Measurements from ENCODE around the gene STXBP1. TPM values are rescaled to one million over a fixed set of nuclear protein-coding genes. Genes with fewer than 3 reads are reported as not detected.
A peak's percentile ranks its signal among the peaks of the same experiment; 100 is the strongest.

STXBP1 gene
- total RNA-seq, 1 experiment from 2014 or later = 8.0 TPM

DNA sequence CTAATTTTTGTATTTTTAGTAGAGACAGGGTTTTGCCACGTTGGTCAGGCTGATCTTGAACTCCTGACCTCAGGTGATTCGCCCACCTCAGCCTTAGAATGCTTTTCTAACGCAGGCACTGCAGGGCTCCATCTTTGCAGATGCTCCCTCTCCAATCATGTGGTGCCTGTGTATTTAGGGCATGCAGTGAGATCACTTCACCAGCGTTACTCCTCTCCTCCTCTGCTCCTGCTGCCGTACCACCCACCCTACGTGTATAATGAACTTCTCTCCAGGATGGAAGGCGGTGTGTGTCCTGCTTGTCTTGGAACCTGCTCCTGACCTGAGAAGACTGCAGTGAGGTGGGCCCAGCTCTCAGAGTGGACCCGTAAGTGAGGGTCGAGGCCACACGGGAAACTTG lies 81.1 kb downstream of the STXBP1 start:
- no peak for DNase-seq (ENCODE audit: low spot score)

DNA sequence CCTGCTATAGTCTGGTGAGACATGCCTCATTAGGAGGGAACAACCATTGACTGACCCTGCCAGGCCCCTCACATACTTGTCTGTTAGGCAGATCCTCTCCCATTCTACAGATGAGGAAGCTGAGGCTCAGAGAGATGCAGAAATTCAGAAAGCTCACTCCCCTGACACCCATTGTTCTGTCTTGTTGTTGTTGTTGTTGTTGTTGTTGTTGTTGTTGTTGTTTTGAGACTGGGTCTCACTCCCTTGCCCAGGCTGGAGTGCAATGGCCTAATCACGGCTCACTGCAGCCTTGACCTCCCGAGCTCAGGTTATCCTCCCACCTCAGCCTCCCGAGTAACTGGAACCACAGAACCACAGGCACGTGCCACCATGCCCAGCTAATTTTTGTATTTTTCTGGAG lies 81.6 kb downstream of the STXBP1 start:
- no peak for DNase-seq (ENCODE audit: low spot score)

GRCh38 chr9:127694890-127695720 lies 83.0 kb downstream of the STXBP1 start:
- no peak for DNase-seq (ENCODE audit: low spot score)

- no peak for DNase-seq (ENCODE audit: low spot score)
Observed at GRCh38 chr9:127697575-127697974, 85.5 kb downstream of the STXBP1 start.

GRCh38 chr9:127698386-127698785 lies 86.3 kb downstream of the STXBP1 start:
- no peak for DNase-seq (ENCODE audit: low spot score)

GRCh38 chr9:127698985-127699670 lies 87.1 kb downstream of the STXBP1 start:
- peak; percentile 97 for DNase-seq (ENCODE audit: low spot score)

DNA sequence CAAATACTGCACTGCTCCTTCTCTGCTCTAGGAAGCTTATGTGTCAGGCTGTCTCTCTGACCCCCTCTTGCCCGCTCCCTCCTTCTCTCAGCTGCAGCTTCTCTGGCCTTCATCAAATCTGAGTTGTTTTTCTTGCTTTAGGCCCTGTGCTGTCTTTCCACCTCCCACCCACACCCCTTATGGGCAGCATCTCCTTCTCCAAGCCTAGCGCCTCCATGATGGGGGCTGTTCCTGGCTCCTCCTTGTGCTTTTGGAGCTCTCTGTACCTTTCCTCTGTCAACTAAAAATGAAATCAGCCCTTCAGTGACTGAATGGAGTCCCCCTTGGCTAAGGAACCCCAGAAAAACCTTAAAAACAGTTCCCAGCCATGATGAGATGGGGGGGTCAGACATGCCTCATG lies 88.1 kb downstream of the STXBP1 start:
- DNase-seq (ENCODE audit: low spot score) = no peak

GRCh38 chr9:127700594-127701255 lies 88.6 kb downstream of the STXBP1 start:
- no peak for DNase-seq (ENCODE audit: low spot score)

GRCh38 chr9:127703289-127703946 lies 91.3 kb downstream of the STXBP1 start:
- DNase-seq (ENCODE audit: low spot score) = no peak

- no peak for DNase-seq (ENCODE audit: low spot score)
Observed at GRCh38 chr9:127705577-127706379, 93.7 kb downstream of the STXBP1 start.

- DNase-seq (ENCODE audit: low spot score) = peak; percentile 58
Observed at GRCh38 chr9:127706836-127707241, 94.8 kb downstream of the STXBP1 start, which contains the start of gene CFAP157. Gene CFAP157, plus strand, starts transcription at chr9:127706988. Its CDS starts 44 bp downstream, at chr9:127707032.

DNA sequence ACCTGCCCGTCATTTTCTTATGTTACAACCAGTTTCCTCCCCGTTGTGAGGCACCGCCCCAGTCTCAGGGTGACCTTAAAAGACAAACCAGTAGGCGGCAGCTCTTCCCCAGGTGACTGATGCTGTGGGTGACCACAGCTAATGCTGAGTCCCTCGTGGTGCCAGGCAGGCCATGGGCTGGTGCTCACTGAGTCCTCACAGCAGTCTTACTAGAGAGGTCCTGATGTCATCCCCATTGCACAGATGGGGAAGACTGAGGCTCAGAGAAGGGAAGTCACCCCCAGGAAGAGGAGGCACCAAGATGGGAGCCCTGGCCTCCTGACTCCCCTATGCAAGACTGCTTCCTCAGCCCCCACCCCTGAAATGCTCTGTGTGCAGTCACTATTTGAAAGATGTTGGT lies 95.7 kb downstream of the STXBP1 start:
- peak; percentile 43 for DNase-seq (ENCODE audit: low spot score)

GRCh38 chr9:127708952-127709587 lies 97.0 kb downstream of the STXBP1 start:
- no peak for DNase-seq (ENCODE audit: low spot score)

DNA sequence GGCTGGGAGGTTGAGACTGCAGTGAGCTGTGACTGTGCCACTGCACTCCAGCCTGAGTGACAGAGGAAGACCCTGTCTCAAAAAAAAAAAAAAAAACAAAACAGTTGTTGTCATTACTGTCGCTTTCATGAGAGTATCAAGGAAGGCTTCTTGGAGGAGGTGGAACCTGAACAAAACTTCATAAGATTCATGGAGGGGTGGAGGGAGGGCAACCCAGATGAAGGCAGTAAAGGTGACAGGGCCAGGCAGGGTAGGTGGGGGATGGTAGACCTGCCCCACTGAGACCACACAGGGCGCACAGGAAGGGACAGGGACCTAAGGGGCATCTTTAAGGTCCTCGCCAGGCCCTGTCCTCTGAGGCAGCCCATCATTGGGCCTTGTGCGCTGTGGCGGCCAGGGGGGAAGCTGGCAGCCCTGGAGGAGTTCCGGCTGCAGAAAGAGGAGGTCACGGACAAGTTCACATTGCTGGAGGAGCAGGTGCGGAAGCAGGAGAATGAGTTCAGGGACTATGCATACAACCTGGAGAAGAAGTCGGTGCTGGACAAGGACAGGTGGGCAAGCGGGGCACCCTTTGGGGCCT lies 98.2 kb downstream of the STXBP1 start:
- no peak for DNase-seq (ENCODE audit: low spot score)

GRCh38 chr9:127711226-127711701 lies 99.2 kb downstream of the STXBP1 start:
- DNase-seq (ENCODE audit: low spot score) = no peak

DNA sequence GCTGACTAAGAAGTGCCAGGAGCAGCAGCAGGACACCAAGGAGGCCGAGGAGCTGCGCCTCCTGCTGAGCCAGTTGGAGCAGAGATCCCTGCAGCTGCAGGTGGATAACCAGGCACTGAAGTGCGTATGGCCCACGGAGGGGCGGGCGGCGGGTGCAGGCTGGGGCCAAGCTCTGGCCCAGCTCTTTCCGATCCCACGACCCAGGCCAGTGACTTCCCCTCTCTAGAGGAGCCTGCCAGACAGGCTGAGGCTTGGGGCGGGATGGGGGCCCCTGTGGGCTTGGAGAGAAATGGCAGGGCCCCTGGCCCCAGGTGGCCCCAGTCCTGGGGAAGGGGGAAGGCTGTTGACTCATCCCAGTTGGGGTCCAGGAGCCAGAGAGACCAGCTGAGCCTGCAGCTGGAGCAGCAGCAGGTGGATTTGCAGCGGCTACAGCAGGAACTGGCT lies 99.8 kb downstream of the STXBP1 start:
- no peak for DNase-seq (ENCODE audit: low spot score)

GRCh38 chr9:127712371-127712770 lies 100.3 kb downstream of the STXBP1 start:
- DNase-seq (ENCODE audit: low spot score) = no peak

GRCh38 chr9:127712867-127713266 lies 100.8 kb downstream of the STXBP1 start:
- DNase-seq (ENCODE audit: low spot score) = no peak

DNA sequence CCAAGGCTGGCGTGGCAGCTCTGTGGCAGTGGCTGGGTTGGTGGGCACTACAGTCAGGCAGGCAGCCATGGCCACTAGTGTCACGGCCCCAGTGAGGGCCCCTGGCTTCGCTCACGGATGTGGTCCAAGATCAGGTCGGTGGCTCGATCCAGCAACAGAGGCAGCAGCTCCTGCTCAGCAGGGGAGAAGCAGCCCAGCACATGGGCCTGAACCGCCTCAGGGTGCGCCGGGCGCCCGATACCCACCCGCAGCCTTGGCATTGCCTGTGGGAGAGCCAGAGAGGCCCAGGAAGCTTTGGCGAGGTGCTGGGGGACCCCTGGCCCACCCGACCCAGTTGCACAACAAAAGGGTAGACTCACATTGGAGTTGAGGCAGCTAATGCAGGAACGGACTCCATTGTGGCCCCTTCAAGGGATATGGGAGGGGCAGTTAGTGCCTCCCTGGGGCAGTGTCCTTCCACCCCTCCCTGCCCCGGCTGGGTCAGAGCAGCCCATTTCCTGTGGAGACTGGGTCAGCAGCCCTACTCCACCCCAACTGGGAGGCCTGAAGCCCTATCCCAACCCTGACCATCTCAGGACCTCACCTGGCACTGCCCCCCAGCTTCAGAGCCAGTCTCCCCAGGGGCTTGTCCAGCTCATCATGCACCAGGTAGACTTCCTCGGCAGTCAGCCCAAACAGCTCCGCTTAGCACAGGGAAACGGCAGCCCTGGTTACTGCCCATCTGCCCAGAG lies 102.1 kb downstream of the STXBP1 start:
- DNase-seq (ENCODE audit: low spot score) = no peak

All from HT-29 (cell line).